ENCODE data around the gene ECSCR.
"Not testable (repeated sequence)": the region's sequence is repeated elsewhere in the genome, so short reads cannot be mapped to it uniquely, and the experiment has no call there.

ECSCR gene

GRCh38 chr5:139446956-139447779, 15.4 kb downstream of the ECSCR start:
- no peaks in the 10 kb centered on the region for H3K27me3 ChIP-seq (ENCODE audit: control insufficient read depth in 1 of 2, insufficient read depth in 2 of 2, low read length in 2 of 2)
- no peak overlapping the region for H3K9ac ChIP-seq (ENCODE audit: low read depth in 1 of 2, low read length in 2 of 2)

GRCh38 chr5:139445325-139446170, 17.0 kb downstream of the ECSCR start:
- Histone ChIP-seq H3K27ac (ENCODE audit: low read depth, low read length) (no peak overlapping the region), H3K27me3 (ENCODE audit: control insufficient read depth in 1 of 2, insufficient read depth in 2 of 2, low read length in 2 of 2) (no peaks in the 10 kb centered on the region), H3K4me3 (ENCODE audit: low read depth in 1 of 2, low read length in 2 of 2) (no peak overlapping the region)

More at GRCh38 chr5:139446956-139447779, 15.4 kb downstream of the ECSCR start:
- H3K9me3 ChIP-seq (ENCODE audit: control insufficient read depth in 1 of 2, low read length in 2 of 2) = no peaks in the 10 kb centered on the region
- H3K4me1 ChIP-seq (ENCODE audit: control insufficient read depth in 1 of 2, insufficient read depth in 2 of 2, low read length in 2 of 2) = no peaks in the 10 kb centered on the region
- no peak overlapping the region for H3K27ac ChIP-seq (ENCODE audit: low read depth, low read length)
- H3K36me3 ChIP-seq (ENCODE audit: control insufficient read depth in 1 of 2, insufficient read depth in 2 of 2, low read length in 2 of 2) = no peaks in the 10 kb centered on the region
- H3K4me3 ChIP-seq (ENCODE audit: low read depth in 1 of 2, low read length in 2 of 2) = no peak overlapping the region

GRCh38 chr5:139443831-139444453, 18.6 kb downstream of the ECSCR start:
- H3K9ac ChIP-seq (ENCODE audit: low read depth in 1 of 2, low read length in 2 of 2) = no peak overlapping the region
- no peak overlapping the region for H3K27ac ChIP-seq (ENCODE audit: low read depth, low read length)
- H3K4me1 ChIP-seq (ENCODE audit: control insufficient read depth in 1 of 2, insufficient read depth in 2 of 2, low read length in 2 of 2) = peaks cover 4 to 8% of the 10 kb centered on the region in 2 donors

More at GRCh38 chr5:139445325-139446170, 17.0 kb downstream of the ECSCR start:
- Histone ChIP-seq H3K4me1 (ENCODE audit: control insufficient read depth in 1 of 2, insufficient read depth in 2 of 2, low read length in 2 of 2) (no peaks in the 10 kb centered on the region), H3K9me3 (ENCODE audit: control insufficient read depth in 1 of 2, low read length in 2 of 2) (no peaks in the 10 kb centered on the region), H3K9ac (ENCODE audit: low read depth in 1 of 2, low read length in 2 of 2) (no peak overlapping the region), H3K36me3 (ENCODE audit: control insufficient read depth in 1 of 2, insufficient read depth in 2 of 2, low read length in 2 of 2) (no peaks in the 10 kb centered on the region)

DNA sequence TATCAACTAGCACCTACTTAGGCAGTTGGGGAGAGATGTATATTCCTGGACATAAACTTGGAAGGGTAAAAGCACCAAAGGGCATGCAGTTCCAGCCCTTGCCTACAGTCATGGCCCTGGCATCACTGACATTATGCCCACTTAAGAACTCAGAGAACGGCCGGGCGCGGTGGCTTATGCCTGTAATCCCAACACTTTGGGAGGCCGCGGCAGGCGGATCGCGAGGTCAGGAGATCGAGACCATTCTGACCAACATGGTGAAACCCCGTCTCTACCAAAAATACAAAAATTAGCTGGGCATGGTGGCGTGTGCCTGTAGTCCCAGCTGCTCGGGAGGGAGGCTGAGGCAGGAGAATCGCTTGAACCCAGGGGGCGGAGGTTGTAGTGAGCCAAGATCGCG, 22.1 kb downstream of the ECSCR start:
- not testable (repeated sequence) for H3K36me3 ChIP-seq (ENCODE audit: control insufficient read depth in 1 of 2, insufficient read depth in 2 of 2, low read length in 2 of 2); H3K4me3 ChIP-seq (ENCODE audit: low read depth in 1 of 2, low read length in 2 of 2); H3K27me3 ChIP-seq (ENCODE audit: control insufficient read depth in 1 of 2, insufficient read depth in 2 of 2, low read length in 2 of 2); H3K9ac ChIP-seq (ENCODE audit: low read depth in 1 of 2, low read length in 2 of 2); H3K27ac ChIP-seq (ENCODE audit: low read depth, low read length); H3K9me3 ChIP-seq (ENCODE audit: control insufficient read depth in 1 of 2, low read length in 2 of 2)
- H3K4me1 ChIP-seq (ENCODE audit: control insufficient read depth in 1 of 2, insufficient read depth in 2 of 2, low read length in 2 of 2) = peaks cover 12 to 16% of the 10 kb centered on the region in 2 donors

More at GRCh38 chr5:139443831-139444453, 18.6 kb downstream of the ECSCR start:
- Histone ChIP-seq H3K4me3 (ENCODE audit: low read depth in 1 of 2, low read length in 2 of 2) (no peak overlapping the region), H3K27me3 (ENCODE audit: control insufficient read depth in 1 of 2, insufficient read depth in 2 of 2, low read length in 2 of 2) (no peaks in the 10 kb centered on the region), H3K36me3 (ENCODE audit: control insufficient read depth in 1 of 2, insufficient read depth in 2 of 2, low read length in 2 of 2) (no peaks in the 10 kb centered on the region), H3K9me3 (ENCODE audit: control insufficient read depth in 1 of 2, low read length in 2 of 2) (no peaks in the 10 kb centered on the region)

- no peaks in the 10 kb centered on the region for H3K9me3 ChIP-seq (ENCODE audit: control insufficient read depth in 1 of 2, low read length in 2 of 2)
- peaks cover 12 to 16% of the 10 kb centered on the region in 2 donors for H3K4me1 ChIP-seq (ENCODE audit: control insufficient read depth in 1 of 2, insufficient read depth in 2 of 2, low read length in 2 of 2)
- no peaks in the 10 kb centered on the region for H3K27me3 ChIP-seq (ENCODE audit: control insufficient read depth in 1 of 2, insufficient read depth in 2 of 2, low read length in 2 of 2)
- peak within 1 kb of the TSS; percentile 88 for H3K9ac ChIP-seq (ENCODE audit: low read depth in 1 of 2, low read length in 2 of 2)
- no peaks in the 10 kb centered on the region for H3K36me3 ChIP-seq (ENCODE audit: control insufficient read depth in 1 of 2, insufficient read depth in 2 of 2, low read length in 2 of 2)
- H3K4me3 ChIP-seq (ENCODE audit: low read depth in 1 of 2, low read length in 2 of 2) = peak within 1 kb of the TSS; percentile 83 to 93
- H3K27ac ChIP-seq (ENCODE audit: low read depth, low read length) = peak within 1 kb of the TSS; percentile 97
Measured at GRCh38 chr5:139439013-139439903, 23.3 kb downstream of the ECSCR start, which contains the start of gene DNAJC18. TSS of gene DNAJC18 (minus strand) at chr5:139439525. CDS start at chr5:139439445, 80 bp downstream.

DNA sequence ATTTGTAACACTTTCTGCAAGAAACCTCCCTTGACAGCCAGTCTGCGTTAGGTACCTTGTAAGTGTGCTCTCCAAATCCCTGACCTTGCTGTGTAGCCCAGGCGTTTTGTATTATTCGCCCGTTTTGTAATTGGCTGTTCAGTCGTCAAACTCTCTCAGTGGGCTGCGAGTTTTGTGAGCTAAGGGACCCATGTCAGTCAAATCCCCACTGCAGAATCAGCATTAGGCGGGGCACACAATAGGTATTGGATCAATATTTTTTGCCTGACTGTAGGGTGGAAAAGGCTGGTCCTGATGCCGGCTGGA, 23.9 kb downstream of the ECSCR start:
- Histone ChIP-seq H3K27me3 (ENCODE audit: control insufficient read depth in 1 of 2, insufficient read depth in 2 of 2, low read length in 2 of 2) (no peaks in the 10 kb centered on the region), H3K27ac (ENCODE audit: low read depth, low read length) (no peak overlapping the region), H3K4me1 (ENCODE audit: control insufficient read depth in 1 of 2, insufficient read depth in 2 of 2, low read length in 2 of 2) (peaks cover 12 to 16% of the 10 kb centered on the region in 2 donors), H3K4me3 (ENCODE audit: low read depth in 1 of 2, low read length in 2 of 2) (peak overlapping the region; percentile 83 to 93), H3K36me3 (ENCODE audit: control insufficient read depth in 1 of 2, insufficient read depth in 2 of 2, low read length in 2 of 2) (no peaks in the 10 kb centered on the region), H3K9ac (ENCODE audit: low read depth in 1 of 2, low read length in 2 of 2) (peak overlapping the region in 1 of 2 donors; percentile 88), H3K9me3 (ENCODE audit: control insufficient read depth in 1 of 2, low read length in 2 of 2) (no peaks in the 10 kb centered on the region)

DNA sequence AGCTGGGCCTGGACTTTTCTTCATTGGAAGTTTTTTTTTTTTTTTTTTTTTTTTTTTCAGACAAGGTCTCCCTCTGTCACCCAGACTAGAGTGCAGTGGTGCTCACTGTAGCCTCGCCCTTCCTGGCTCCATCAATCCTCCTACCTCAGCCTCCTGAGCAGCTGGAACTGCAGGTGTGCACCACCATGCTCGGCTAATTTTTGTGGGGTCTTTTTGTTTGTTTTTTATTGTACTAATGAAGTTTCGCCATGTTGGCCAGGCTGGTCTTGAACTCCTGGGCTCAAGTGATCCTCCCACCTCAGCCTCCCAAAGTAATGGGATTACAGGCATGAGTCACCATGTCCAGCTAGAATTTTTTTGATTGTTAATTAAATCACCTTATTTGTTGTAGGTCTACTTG, 26.9 kb downstream of the ECSCR start:
- Histone ChIP-seq H3K27me3 (ENCODE audit: control insufficient read depth in 1 of 2, insufficient read depth in 2 of 2, low read length in 2 of 2) (no peaks in the 10 kb centered on the region), H3K4me3 (ENCODE audit: low read depth in 1 of 2, low read length in 2 of 2) (no peak overlapping the region), H3K9me3 (ENCODE audit: control insufficient read depth in 1 of 2, low read length in 2 of 2) (no peaks in the 10 kb centered on the region), H3K36me3 (ENCODE audit: control insufficient read depth in 1 of 2, insufficient read depth in 2 of 2, low read length in 2 of 2) (no peaks in the 10 kb centered on the region), H3K4me1 (ENCODE audit: control insufficient read depth in 1 of 2, insufficient read depth in 2 of 2, low read length in 2 of 2) (peaks cover 12 to 16% of the 10 kb centered on the region in 2 donors), H3K27ac (ENCODE audit: low read depth, low read length) (no peak overlapping the region), H3K9ac (ENCODE audit: low read depth in 1 of 2, low read length in 2 of 2) (no peak overlapping the region)

DNA sequence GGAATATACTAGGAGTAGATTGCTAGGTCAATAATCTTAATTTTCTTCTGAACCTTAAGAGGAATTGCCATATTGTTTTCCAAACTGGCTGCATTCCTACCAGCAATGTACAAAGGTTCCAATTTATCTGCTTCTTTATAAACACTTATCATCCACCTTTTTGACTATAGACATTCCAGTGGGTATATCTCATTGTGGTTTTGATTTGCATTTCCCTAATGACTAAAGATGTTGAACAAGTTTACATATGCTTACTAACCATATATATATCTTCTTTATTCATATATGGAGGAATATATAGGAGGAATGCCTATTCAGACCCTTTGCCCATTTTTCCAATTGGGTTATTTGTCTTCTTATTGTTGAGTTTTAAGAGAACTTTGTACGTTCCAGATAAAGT, 30.8 kb downstream of the ECSCR start:
- H3K4me3 ChIP-seq (ENCODE audit: low read depth in 1 of 2, low read length in 2 of 2) = no peak overlapping the region
- H3K27me3 ChIP-seq (ENCODE audit: control insufficient read depth in 1 of 2, insufficient read depth in 2 of 2, low read length in 2 of 2) = no peaks in the 10 kb centered on the region
- no peaks in the 10 kb centered on the region for H3K4me1 ChIP-seq (ENCODE audit: control insufficient read depth in 1 of 2, insufficient read depth in 2 of 2, low read length in 2 of 2)
- H3K36me3 ChIP-seq (ENCODE audit: control insufficient read depth in 1 of 2, insufficient read depth in 2 of 2, low read length in 2 of 2) = no peaks in the 10 kb centered on the region
- no peak overlapping the region for H3K9ac ChIP-seq (ENCODE audit: low read depth in 1 of 2, low read length in 2 of 2)
- H3K9me3 ChIP-seq (ENCODE audit: control insufficient read depth in 1 of 2, low read length in 2 of 2) = no peaks in the 10 kb centered on the region
- no peak overlapping the region for H3K27ac ChIP-seq (ENCODE audit: low read depth, low read length)

GRCh38 chr5:139430015-139430414, 32.5 kb downstream of the ECSCR start:
- H3K36me3 ChIP-seq (ENCODE audit: control insufficient read depth in 1 of 2, insufficient read depth in 2 of 2, low read length in 2 of 2) = no peaks in the 10 kb centered on the region
- no peak overlapping the region for H3K9ac ChIP-seq (ENCODE audit: low read depth in 1 of 2, low read length in 2 of 2)
- no peaks in the 10 kb centered on the region for H3K9me3 ChIP-seq (ENCODE audit: control insufficient read depth in 1 of 2, low read length in 2 of 2)
- no peaks in the 10 kb centered on the region for H3K27me3 ChIP-seq (ENCODE audit: control insufficient read depth in 1 of 2, insufficient read depth in 2 of 2, low read length in 2 of 2)
- no peaks in the 10 kb centered on the region for H3K4me1 ChIP-seq (ENCODE audit: control insufficient read depth in 1 of 2, insufficient read depth in 2 of 2, low read length in 2 of 2)
- H3K4me3 ChIP-seq (ENCODE audit: low read depth in 1 of 2, low read length in 2 of 2) = no peak overlapping the region
- no peak overlapping the region for H3K27ac ChIP-seq (ENCODE audit: low read depth, low read length)

All from duodenal mucosa (tissue), 2 donors.